OCI-LY7 (cell line): ENCODE data around the gene MIEF1. TPM values are rescaled to one million over a fixed set of nuclear protein-coding genes. Genes with fewer than 3 reads are reported as not detected.
A peak's percentile ranks its signal among the peaks of the same experiment; 100 is the strongest.

ENCODE experiments used
- BruUV-seq: library from RNA; stranded (reverse); fragments of 400-500 nt; replicated peaks from 2 replicates; lab custom pipeline; 2021; lab: Mats Ljungman, UMichigan
- CTCF ChIA-PET: fragments of 300-600 bp; sonication (Branson Sonifier 250); formaldehyde crosslinking; loops from one replicate; lab custom pipeline; 2022; ENCODE audit warnings: antibody characterized with exemption; ENCODE audit not compliant: unreplicated experiment; lab: Charles Lee
- POLR2A ChIA-PET: fragments of 300-600 bp; sonication (Branson Sonifier 250); formaldehyde crosslinking; loops from one replicate; lab custom pipeline; 2022; ENCODE audit warnings: antibody characterized with exemption; lab: Charles Lee
- DNase-seq: peaks from one replicate; pipeline ENCODE4 v3.0.0-alpha.2; 2015; ENCODE audit warnings: low spot score
- H2AFZ ChIP-seq: fragments of 200-600 bp; sonication (generic), shearing (Covaris generic); 2 replicates; pipeline ENCODE4 v1.6.1; 2014; ENCODE audit warnings: mild to moderate bottlenecking, antibody characterized with exemption, low read length, moderate library complexity
- H3K27ac ChIP-seq: fragments of 200-600 bp; sonication (generic); 2 replicates; pipeline ENCODE4 v1.5.1; 2014; ENCODE audit warnings: mixed run types, low read depth, mild to moderate bottlenecking, moderate library complexity, low read length, inconsistent platforms; ENCODE audit not compliant: poor library complexity, severe bottlenecking
- H3K36me3 ChIP-seq: fragments of 200-600 bp; sonication (generic); 2 replicates; pipeline ENCODE4 v1.6.1; 2014; ENCODE audit warnings: mild to moderate bottlenecking, antibody characterized with exemption, low read length, moderate library complexity, mixed read lengths; ENCODE audit not compliant: insufficient read depth
- H3K4me1 ChIP-seq: fragments of 200-600 bp; sonication (generic); 2 replicates; pipeline ENCODE4 v1.5.1; 2014; ENCODE audit warnings: mild to moderate bottlenecking, low read length; ENCODE audit not compliant: insufficient read depth, poor library complexity, severe bottlenecking
- H3K4me2 ChIP-seq: fragments of 200-600 bp; sonication (generic); 2 replicates; pipeline ENCODE4 v1.6.1; 2014; ENCODE audit warnings: mild to moderate bottlenecking, low read length
- H3K4me3 ChIP-seq: fragments of 200-600 bp; sonication (generic); 2 replicates; pipeline ENCODE4 v1.5.1; 2014; ENCODE audit warnings: mild to moderate bottlenecking, low read depth, low read length; ENCODE audit not compliant: poor library complexity, severe bottlenecking
- H3K79me2 ChIP-seq: fragments of 200-600 bp; sonication (generic); 2 replicates; pipeline ENCODE4 v1.6.1; 2016; ENCODE audit warnings: low read depth, mild to moderate bottlenecking, low read length, moderate library complexity, mixed read lengths; ENCODE audit not compliant: insufficient read depth
- H3K9me2 ChIP-seq: fragments of 200-600 bp; sonication (generic); 2 replicates; pipeline ENCODE4 v1.6.1; 2016; ENCODE audit warnings: mild to moderate bottlenecking, low read length, mixed read lengths; ENCODE audit not compliant: insufficient read depth
- H3K9me3 ChIP-seq: fragments of 200-600 bp; sonication (generic); 2 replicates; pipeline ENCODE4 v1.6.1; 2014; ENCODE audit warnings: mild to moderate bottlenecking, mixed run types, low read length, mixed read lengths
- H4K20me1 ChIP-seq: fragments of 200-600 bp; sonication (generic); 2 replicates; pipeline ENCODE4 v1.6.1; 2014; ENCODE audit warnings: mild to moderate bottlenecking, antibody characterized with exemption, low read length, moderate library complexity, mixed read lengths; ENCODE audit not compliant: insufficient read depth
- CTCF ChIP-seq: fragments of 200-600 bp; sonication (generic); conservative IDR thresholded peaks from 2 replicates; pipeline ENCODE4 v1.5.1; 2014; ENCODE audit warnings: mild to moderate bottlenecking, antibody characterized with exemption, low read length, moderate library complexity, mixed read lengths
- EZH2phosphoT487 ChIP-seq: fragments of 200-600 bp; sonication (generic); IDR thresholded peaks from 2 replicates; pipeline ENCODE4 v1.6.1; 2018; ENCODE audit warnings: low read depth, borderline replicate concordance, mild to moderate bottlenecking, mixed run types, antibody characterized with exemption, low read length, moderate library complexity, mixed read lengths
- intact Hi-C: fragments of 100-400 bp; cut with micrococcal nuclease; formaldehyde crosslinking; loops from one replicate; pipeline ENCODE4 v1.10.0; 2022; ENCODE audit not compliant: unreplicated experiment
- total RNA-seq, 2 experiments: library from RNA; depleted of rRNA in 1 of 2; stranded (reverse); fragments of >200 nt in 1 of 2; shearing (Covaris generic) in 1 of 2; gene quantifications; 2 replicates each; pipeline ENCODE4 v1.2.3, GENCODE V29; 2014 to 2022

Gene MIEF1
- total RNA-seq, 2 experiments from 2014 or later, result 32.5 to 55.0 TPM

GRCh38 chr22:39530692-39531331 is 28.7 kb downstream of the MIEF1 start:
- H3K4me3 ChIP-seq, result peak overlapping the region; percentile 97

GRCh38 chr22:39532215-39533073 is 30.4 kb downstream of the MIEF1 start, which contains the start of gene RPS19BP1:
TSS of gene RPS19BP1 (minus strand) at chr22:39532748. CDS start at chr22:39532738, 10 bp downstream.
- POLR2A ChIA-PET, result interaction anchor here (2.4 kb wide), 1 partner anchor 12 kb away, joined by 15 read pairs; the partner anchor contains the start of gene ATF4
- TF ChIP-seq CTCF, result no peak
- TF ChIP-seq EZH2phosphoT487, result no peak
- Histone ChIP-seq H3K36me3 (peaks cover 35% of the 10 kb centered on the region), H3K27ac (peak within 1 kb of the TSS; percentile 66), H3K9me3 (no peaks in the 10 kb centered on the region), H3K4me2 (peak within 1 kb of the TSS; percentile 81), H3K4me1 (peaks cover 57% of the 10 kb centered on the region), H3K4me3 (peak within 1 kb of the TSS; percentile 97), H3K9me2 (no peaks in the 10 kb centered on the region), H3K79me2 (peaks cover 27% of the 10 kb centered on the region), H4K20me1 (peaks cover 3% of the 10 kb centered on the region; the same call in 1 of the 2 replicates), H2AFZ (peak within 1 kb of the TSS; percentile 51; the same call in 1 of the 2 replicates)
- CTCF ChIA-PET, result no interaction called here
- intact Hi-C loops, result loop anchor here (2.0 to 10.0 kb wide), 3 partner anchors 412 to 814 kb away; partner anchors contain the start of genes ADSL and TNRC6B
- peak; percentile 100 for DNase-seq
- no TSS peak for BruUV-seq

More at GRCh38 chr22:39530692-39531331, 28.7 kb downstream of the MIEF1 start:
- Histone ChIP-seq H4K20me1 (peaks cover 3% of the 10 kb centered on the region; the same call in 1 of the 2 replicates), H3K27ac (peak overlapping the region; percentile 95), H3K36me3 (peaks cover 44% of the 10 kb centered on the region), H3K9me2 (no peaks in the 10 kb centered on the region), H3K9me3 (no peaks in the 10 kb centered on the region), H3K79me2 (peaks cover 27% of the 10 kb centered on the region), H3K4me1 (peaks cover 73% of the 10 kb centered on the region), H2AFZ (no peak overlapping the region), H3K4me2 (peak overlapping the region; percentile 81)
- TF ChIP-seq EZH2phosphoT487 (no peak), CTCF (peak; percentile 65)
- DNase-seq, result peak; percentile 79
- POLR2A ChIA-PET, result interaction anchor here (0.6 to 2.4 kb wide), 6 partner anchors 11 to 513 kb away, joined by 3 to 15 read pairs (median 4); partner anchors contain the start of genes ATF4 and RPL3
- intact Hi-C loops, result loop anchor here (10.0 kb wide), 2 partner anchors 414 to 644 kb away; partner anchors contain the start of gene TNRC6B
- BruUV-seq, result no TSS peak
- CTCF ChIA-PET, result interaction anchor here (0.6 kb wide), 2 partner anchors 34 to 223 kb away, joined by 3 read pairs; no protein-coding TSS in a partner anchor
